ENCODE data around the gene ZNF518B. TPM values are rescaled to one million over a fixed set of nuclear protein-coding genes. Genes with fewer than 3 reads are reported as not detected.

ZNF518B gene, protein sequence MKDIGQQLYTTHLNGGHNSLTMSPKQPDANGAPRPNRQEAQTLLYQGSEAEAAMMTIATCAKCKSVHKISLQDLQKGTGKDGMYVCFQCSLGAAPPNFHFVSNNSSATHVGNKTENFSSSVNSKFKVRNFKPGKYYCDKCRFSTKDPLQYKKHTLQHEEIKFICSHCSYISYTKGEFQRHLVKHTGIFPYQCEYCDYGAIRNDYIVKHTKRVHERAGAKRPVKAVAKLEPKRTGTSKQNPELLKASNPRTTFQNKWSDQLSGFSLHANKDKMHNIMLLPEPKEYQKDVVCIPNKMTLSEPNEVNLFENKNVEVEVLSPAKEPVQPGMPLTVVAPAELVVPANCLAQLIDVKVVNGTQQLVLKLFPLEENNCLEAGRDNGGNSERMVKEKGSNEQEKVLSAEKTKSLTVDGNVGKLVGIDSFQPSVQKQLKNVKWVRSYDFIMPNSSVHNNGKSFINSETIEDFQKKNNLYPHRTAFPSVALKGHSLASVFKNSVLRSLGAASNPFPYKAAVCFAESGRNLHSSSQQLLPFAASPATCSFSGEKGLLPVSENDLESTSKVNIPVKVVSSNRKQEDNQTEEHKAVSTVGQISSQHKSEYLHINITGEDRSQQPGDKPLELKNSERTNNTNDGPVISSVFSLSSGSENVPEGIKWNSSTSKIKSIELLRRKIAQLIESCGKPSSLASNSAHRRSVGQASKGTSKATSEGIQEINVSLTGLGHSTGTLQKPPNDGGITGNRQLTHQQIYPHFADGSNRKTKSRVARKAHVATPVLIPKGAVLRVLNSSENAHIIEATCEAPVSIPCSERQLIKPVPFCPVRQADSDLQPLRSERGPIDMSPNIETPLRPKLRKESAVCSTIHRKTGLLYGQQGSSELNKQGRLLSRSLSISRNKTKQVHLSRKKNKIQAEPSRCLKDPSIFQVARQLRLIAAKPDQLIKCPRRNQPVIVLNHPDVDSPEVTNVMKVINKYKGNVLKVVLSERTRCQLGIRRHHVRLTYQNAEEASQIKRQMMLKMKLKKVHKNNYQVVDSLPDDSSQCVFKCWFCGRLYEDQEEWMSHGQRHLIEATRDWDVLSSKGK
- 10.1 and 14.1 TPM in 2 replicates for total RNA-seq

DNA sequence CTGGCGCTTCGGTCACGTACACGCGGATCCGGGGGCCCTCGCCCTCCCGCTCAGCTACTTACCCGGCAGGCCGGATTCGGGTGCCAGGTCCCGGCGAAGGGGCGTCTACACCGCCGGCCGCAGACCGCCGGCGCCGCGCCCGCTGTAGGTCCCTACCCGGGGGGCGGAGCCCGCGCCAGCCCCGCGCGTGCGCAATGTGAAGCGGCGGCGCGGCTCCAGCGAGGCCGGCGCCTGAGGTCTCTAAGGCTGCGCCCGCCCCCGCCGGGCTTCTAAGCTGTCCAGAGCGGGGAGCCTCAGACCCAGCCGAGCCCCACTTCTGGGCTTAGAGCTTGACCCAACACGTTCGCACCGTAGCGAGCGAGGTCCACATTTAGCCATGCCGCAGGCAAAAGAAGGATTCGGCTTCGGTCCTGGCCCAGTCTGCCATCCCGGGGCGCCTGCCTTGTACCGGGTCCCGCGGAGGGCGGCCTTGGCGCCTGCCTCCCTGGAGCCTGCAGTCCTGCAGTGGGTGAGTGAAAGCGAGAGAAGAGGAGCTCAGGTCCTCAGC is at the start of gene ZNF518B:
Gene ZNF518B, minus strand, starts transcription at position 172 of the 547 bp plus-strand sequence. CDS start 11,098 bp downstream, outside the sequence.

Other genes starting within 250 kb of the ZNF518B start
- not detected in 2 replicates for gene CLNK, start 227.3 kb upstream of the ZNF518B start, total RNA-seq

Data from bronchus fibroblast of lung (primary cell).